Activated CD4-positive, alpha-beta T cell treated with anti-CD3 and anti-CD28 coated beads, Interleukin-2, amount 50 U/mL, for 24 hours (primary cell): ENCODE measurements around the gene GPBAR1.

Source experiments
- DNase-seq, 2 donors: peaks; one replicate each; pipeline ENCODE4 v3.0.0-alpha.2; 2020; ENCODE audit warnings: low read depth in 1 of 2, low spot score in 1 of 2

Gene GPBAR1, protein sequence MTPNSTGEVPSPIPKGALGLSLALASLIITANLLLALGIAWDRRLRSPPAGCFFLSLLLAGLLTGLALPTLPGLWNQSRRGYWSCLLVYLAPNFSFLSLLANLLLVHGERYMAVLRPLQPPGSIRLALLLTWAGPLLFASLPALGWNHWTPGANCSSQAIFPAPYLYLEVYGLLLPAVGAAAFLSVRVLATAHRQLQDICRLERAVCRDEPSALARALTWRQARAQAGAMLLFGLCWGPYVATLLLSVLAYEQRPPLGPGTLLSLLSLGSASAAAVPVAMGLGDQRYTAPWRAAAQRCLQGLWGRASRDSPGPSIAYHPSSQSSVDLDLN

DNA sequence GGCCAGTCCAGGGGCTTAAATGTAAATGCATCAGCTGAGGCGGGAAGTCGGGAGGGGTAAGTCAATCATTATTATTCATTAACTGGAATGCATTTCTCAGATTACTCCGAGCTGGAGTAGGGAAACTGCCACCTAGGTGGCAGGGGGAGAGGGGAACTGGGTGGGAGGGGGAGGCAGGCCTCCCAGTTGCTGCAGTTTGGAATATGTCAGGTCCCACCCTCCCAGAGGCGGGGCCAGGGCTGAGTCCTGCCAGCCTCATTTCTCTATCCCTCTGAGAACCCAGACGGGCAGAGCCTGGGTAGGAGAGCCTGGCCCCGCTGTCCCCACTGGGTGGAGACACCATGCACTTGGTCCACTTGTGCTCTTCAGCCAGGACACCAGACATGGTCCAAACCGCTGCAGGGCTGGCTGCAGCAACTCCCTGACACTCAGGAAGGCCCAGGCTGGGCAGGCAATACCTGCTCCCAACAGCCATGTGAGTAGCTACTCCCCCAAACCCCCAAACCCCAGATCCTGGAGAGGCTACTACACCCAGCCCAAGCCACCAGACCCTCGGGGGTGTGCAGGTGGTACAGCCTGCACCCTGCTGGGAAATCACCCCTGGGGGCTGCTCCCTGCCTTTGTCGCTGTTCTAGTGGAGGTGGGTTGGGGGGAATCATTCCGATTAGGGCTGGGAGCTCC lies at the start of gene GPBAR1:
TSS of gene GPBAR1 (plus strand) at position 274 of the 681 bp plus-strand sequence. CDS start 1,710 bp downstream, outside the sequence.
- DNase-seq = no peak

- DNase-seq = no peak
Observed at GRCh38 chr2:218214116-218214515, 46.7 kb upstream of the GPBAR1 start.

GRCh38 chr2:218216336-218216673 lies 44.5 kb upstream of the GPBAR1 start:
- DNase-seq = no peak

DNA sequence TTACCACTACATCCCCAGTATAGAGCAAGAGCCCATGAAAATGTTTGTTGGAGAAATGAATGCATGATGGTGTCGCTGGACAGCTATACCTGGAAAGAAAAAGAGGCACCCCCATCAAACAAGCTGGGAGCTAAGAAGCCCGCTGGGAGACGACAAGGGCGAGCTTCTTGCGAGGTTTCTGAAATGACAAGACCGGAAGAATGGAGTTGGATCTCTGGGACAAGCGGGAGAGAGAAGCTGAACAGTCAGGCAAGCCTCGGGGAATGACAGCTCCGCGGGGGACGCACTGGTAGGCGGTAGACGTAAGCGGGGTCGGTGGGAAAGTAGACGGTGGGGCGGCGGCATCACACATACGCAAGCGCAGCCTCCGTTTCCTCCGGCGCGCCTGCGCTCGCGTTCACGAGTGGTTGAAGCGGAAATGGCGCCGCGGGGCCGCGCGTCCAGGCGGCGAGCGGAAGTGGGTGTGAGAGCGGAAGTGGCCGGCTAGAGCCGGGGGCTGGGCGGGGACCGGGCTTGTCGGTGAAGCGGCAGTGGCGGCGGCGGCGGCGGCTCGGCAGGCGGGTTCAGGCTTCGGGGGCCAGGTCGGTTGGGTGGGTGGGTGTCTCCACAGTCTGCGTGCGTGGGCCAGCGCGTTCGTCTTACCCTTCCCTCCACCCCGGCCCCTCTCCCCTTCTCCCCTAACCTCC lies 44.0 kb upstream of the GPBAR1 start, which contains the start of gene ARPC2:
TSS of gene ARPC2 (plus strand) at position 516 of the 686 bp plus-strand sequence. CDS start 282 bp downstream, outside the sequence.
- peak; percentile 85 to 90 for DNase-seq

DNA sequence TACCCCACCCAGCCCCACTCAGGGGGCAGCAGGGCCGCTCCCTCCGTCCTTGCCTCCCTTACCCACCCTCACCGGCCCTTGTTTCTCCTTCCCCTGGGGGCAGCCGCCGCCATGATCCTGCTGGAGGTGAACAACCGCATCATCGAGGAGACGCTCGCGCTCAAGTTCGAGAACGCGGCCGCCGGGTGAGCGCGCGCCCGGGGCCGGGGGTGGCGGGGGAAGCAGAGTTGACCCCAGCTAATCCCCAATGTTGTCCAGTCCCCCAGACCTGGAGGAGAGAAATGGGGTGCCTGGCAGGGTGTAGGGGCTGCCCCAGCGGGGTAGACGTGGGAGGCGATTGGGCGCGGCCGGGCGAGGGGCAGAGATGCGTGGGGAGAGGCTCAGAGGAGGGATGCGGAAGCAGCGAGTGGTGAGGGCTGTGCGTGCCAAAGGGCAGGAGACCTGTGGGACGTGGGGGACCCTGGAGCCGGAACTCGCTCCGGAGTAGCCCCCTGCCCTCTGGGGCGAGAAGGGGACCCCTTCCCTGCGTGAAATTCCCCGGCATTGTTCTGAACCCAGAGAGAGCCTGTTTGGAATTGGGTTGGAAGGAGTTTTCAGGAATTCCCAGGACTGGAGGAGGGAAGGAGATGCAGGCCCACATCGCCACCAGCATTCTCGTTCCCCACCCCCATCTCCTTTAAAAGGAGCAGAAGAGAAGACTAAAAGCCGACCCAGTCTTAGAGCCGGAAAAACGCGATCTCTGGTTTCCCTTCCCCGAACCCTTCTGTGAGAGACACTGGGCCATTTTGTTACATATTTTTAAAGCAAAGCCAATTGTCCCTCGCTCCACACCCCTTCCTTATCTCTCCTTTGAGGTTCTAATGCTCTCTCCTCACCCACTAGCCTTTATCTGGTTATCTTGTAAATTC lies 43.2 kb upstream of the GPBAR1 start:
- DNase-seq = peak; percentile 44 to 63

GRCh38 chr2:218218268-218219185 lies 42.3 kb upstream of the GPBAR1 start:
- DNase-seq = no peak

GRCh38 chr2:218219934-218220333 lies 40.9 kb upstream of the GPBAR1 start:
- DNase-seq = no peak

- no peak for DNase-seq
Observed at GRCh38 chr2:218221000-218221399, 39.8 kb upstream of the GPBAR1 start.

GRCh38 chr2:218223046-218223445 lies 37.8 kb upstream of the GPBAR1 start:
- DNase-seq = no peak

- DNase-seq = no peak
Observed at GRCh38 chr2:218224186-218224585, 36.6 kb upstream of the GPBAR1 start.

DNA sequence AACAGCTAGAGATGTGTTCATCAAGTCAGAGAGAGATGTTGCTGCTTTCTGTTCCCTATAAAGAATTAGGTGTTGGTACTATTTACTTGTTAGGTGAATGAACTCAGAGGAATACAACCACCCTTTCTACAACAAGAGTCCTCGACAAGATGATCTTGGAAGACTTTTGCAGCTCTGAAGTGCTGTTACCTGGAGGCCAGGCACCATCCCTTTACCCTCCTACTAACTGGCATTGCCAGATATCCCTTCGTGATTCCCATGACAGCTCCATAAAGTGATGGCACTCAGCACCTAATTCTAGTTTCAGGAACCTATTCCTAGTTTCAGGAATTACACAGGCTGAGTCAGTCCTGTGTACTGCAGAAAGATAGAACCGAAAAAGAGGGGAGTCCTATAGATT lies 33.9 kb upstream of the GPBAR1 start:
- no peak for DNase-seq

DNA sequence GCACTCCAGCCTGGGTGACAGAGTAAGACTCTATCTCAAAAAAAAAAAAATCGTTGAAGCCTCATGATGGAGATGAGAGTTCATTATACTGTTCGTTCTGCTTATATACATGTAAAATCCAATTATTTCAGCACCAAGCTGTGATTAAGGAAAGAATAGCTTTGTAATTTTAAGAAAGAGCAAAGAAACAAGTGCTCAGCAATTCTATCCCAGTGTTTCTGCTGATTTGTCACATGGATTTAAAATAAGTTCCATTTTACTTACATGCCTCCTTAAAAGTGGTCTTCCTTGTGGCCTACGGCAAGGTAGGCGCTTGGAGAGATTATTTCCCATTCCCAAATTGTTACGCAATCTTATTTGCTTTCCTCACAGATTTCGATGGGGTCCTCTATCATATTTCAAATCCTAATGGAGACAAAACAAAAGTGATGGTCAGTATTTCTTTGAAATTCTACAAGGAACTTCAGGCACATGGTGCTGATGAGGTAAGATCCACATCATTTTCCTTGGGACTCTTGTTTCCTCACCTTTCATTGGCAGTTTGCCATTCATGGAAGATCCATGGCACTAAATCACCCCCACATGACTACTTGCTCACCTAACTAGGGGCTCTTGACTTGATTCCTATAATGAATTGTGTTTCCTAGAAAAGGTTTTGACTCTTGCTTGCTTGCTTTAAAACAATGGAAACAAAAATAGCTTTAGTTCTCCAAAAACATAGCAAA lies 32.3 kb upstream of the GPBAR1 start:
- DNase-seq = no peak

- no peak for DNase-seq
Observed at GRCh38 chr2:218229239-218229638, 31.6 kb upstream of the GPBAR1 start.

GRCh38 chr2:218229851-218230250 lies 31.0 kb upstream of the GPBAR1 start:
- DNase-seq = no peak

GRCh38 chr2:218230882-218231281 lies 29.9 kb upstream of the GPBAR1 start:
- DNase-seq = no peak

GRCh38 chr2:218233543-218233942 lies 27.3 kb upstream of the GPBAR1 start:
- DNase-seq = no peak

GRCh38 chr2:218234521-218234920 lies 26.3 kb upstream of the GPBAR1 start:
- no peak for DNase-seq

GRCh38 chr2:218235017-218235416 lies 25.8 kb upstream of the GPBAR1 start:
- no peak for DNase-seq

GRCh38 chr2:218236829-218237228 lies 24.0 kb upstream of the GPBAR1 start:
- DNase-seq = no peak
